ENCODE results near the gene SPSB2.

SPSB2 gene, protein sequence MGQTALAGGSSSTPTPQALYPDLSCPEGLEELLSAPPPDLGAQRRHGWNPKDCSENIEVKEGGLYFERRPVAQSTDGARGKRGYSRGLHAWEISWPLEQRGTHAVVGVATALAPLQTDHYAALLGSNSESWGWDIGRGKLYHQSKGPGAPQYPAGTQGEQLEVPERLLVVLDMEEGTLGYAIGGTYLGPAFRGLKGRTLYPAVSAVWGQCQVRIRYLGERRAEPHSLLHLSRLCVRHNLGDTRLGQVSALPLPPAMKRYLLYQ

DNA sequence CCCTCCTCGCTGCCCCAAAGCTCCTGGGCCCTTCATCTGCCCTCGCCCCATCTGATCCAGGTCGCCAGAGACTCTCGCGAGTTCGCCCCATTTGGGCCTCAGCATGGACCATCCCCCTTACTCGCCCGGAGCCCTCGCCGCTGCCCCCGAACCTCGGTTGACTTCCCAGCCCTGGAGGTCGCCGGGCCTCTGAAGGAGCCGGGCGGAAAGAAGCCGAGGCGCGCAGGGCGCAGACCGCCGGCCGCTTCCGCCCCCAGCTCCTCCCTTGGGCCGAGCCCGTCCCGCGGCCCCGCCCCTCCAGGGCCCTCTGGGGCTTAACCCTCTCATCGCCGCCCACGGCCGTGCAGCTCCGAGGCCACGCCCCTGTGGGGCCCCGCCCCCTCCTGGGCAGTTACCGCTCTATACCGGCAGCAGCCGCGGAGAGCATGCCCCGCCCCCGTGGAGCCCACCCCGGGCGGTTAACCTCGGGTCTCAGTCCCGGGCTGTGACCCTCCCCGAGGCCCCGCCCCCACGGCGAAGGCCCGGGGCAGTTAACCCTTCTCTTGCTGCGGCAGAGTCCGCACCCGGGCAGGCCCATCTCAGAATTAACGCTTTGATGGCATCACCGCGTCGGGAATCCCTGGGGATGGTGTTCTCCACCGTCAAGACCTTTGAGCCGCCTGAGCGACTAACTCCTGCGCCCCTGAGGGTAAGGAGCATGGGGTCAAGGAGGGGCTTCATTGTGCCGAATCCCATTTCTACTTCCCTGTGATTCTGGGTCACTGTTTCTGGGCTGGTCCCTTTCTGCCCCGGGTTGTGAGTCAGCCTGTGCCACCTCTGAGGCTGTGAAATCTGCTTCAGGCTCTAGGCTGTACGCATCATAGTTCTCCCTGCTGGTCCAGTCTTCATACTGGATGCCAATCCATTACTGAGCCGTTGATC lies at the start of gene SPSB2:
SPSB2 (minus strand) TSS at position 210 of the 921 bp plus-strand sequence. CDS start 402 bp downstream, outside the sequence.
- TF ChIP-seq, protein P1, sequence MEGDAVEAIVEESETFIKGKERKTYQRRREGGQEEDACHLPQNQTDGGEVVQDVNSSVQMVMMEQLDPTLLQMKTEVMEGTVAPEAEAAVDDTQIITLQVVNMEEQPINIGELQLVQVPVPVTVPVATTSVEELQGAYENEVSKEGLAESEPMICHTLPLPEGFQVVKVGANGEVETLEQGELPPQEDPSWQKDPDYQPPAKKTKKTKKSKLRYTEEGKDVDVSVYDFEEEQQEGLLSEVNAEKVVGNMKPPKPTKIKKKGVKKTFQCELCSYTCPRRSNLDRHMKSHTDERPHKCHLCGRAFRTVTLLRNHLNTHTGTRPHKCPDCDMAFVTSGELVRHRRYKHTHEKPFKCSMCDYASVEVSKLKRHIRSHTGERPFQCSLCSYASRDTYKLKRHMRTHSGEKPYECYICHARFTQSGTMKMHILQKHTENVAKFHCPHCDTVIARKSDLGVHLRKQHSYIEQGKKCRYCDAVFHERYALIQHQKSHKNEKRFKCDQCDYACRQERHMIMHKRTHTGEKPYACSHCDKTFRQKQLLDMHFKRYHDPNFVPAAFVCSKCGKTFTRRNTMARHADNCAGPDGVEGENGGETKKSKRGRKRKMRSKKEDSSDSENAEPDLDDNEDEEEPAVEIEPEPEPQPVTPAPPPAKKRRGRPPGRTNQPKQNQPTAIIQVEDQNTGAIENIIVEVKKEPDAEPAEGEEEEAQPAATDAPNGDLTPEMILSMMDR (conservative IDR thresholded peaks at IDR 0.05) = no peak
- peak; percentile 6; the same call in 1 of the 2 replicates for TF ChIP-seq ZFX (IDR thresholded peaks at IDR 0.05)
- H3K27ac ChIP-seq = peak within 1 kb of the TSS; percentile 67

DNA sequence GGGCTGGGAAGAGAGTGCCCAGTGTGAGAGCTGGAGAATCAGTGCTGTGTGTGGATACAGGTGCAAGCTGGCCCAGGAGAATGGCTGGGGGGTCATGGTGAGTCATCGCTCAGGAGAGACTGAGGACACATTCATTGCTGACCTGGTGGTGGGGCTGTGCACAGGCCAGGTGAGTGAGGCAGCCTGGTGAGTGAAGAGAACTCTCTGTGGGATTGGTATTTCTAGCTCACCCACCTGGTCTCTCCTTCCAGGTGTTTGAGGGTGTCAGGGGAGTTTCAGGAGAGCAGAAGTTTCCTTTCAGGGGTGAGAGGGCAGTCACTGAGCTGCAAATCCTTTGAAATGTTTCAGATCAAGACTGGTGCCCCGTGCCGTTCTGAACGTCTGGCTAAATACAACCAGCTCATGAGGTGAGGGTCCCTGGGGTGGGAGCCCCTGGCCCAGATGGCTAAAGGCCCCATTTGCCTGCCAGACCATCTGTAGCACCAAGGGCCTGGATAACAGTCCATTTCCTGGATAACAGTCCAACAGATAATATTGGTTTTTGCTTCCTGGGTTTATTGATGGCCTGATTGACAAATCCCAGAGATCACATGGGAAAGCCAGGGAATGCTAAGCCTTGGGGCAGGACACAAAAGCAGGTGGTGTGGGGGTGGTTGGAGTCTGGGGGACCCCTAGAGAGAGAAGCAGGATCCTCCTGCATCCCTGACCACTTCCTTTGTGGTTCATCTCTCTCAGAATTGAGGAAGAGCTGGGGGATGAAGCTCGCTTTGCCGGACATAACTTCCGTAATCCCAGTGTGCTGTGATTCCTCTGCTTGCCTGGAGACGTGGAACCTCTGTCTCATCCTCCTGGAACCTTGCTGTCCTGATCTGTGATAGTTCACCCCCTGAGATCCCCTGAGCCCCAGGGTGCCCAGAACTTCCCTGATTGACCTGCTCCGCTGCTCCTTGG lies 49.2 kb upstream of the SPSB2 start:
- no peak overlapping the region for H3K27ac ChIP-seq
- TF ChIP-seq ZFX (IDR thresholded peaks at IDR 0.05) = no peak
- TF ChIP-seq, protein P1 (conservative IDR thresholded peaks at IDR 0.05) = no peak

DNA sequence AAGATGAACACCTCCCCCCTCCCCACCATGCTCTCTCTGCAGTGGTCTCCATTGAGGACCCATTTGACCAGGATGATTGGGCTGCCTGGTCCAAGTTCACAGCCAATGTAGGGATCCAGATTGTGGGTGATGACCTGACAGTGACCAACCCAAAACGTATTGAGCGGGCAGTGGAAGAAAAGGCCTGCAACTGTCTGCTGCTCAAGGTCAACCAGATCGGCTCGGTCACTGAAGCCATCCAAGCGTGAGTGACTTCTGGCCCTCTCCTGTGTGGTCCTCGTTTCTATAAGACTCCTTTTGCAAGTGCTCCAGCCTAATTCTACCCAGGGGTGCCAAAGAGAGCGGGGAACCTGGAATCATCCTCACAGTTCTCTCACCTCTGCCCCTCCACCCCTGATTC lies 48.4 kb upstream of the SPSB2 start:
- TF ChIP-seq, protein P1 (conservative IDR thresholded peaks at IDR 0.05) = no peak
- no peak for TF ChIP-seq ZFX (IDR thresholded peaks at IDR 0.05)
- H3K27ac ChIP-seq = no peak overlapping the region

DNA sequence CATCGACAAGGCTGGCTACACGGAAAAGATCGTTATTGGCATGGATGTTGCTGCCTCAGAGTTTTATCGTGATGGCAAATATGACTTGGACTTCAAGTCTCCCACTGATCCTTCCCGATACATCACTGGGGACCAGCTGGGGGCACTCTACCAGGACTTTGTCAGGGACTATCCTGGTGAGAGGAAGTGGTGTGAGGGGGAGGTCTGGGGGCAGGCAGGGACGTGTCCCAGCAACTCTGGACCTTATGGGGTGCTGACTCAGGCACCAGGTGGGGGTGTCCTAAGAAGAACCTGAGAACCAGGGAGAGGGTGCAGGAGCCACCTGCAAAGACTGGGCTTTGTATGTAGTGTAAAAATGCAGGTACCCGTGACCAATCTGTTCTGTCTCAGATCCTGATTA lies 46.5 kb upstream of the SPSB2 start:
- TF ChIP-seq, protein P1 (conservative IDR thresholded peaks at IDR 0.05) = no peak

DNA sequence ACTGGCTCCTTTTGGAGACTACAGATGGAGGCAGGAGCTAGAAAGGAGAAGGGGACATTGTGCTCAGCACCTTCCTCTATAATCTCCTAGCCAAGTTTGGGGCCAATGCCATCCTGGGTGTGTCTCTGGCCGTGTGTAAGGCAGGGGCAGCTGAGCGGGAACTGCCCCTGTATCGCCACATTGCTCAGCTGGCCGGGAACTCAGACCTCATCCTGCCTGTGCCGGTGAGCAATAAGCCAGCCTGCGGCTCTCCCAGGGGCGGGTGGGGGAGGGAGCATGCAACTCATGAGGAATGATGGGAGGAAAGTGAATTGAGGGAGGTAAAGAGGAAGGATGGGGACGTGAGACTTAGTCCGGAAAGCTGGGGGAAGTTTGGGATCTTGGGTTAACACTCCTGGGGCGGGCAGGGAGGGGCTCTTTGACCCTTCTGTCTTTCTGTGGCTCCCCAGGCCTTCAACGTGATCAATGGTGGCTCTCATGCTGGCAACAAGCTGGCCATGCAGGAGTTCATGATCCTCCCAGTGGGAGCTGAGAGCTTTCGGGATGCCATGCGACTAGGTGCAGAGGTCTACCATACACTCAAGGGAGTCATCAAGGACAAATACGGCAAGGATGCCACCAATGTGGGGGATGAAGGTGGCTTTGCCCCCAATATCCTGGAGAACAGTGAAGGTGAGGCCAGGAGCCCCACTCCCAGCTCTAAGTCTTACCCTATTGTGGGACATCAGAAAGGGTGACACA lies 44.6 kb upstream of the SPSB2 start:
- no peak overlapping the region for H3K27ac ChIP-seq
- no peak for TF ChIP-seq ZFX (IDR thresholded peaks at IDR 0.05)
- TF ChIP-seq, protein P1 (conservative IDR thresholded peaks at IDR 0.05) = no peak

More for the DNA sequence above, 46.5 kb upstream of the SPSB2 start:
- no peak overlapping the region for H3K27ac ChIP-seq

DNA sequence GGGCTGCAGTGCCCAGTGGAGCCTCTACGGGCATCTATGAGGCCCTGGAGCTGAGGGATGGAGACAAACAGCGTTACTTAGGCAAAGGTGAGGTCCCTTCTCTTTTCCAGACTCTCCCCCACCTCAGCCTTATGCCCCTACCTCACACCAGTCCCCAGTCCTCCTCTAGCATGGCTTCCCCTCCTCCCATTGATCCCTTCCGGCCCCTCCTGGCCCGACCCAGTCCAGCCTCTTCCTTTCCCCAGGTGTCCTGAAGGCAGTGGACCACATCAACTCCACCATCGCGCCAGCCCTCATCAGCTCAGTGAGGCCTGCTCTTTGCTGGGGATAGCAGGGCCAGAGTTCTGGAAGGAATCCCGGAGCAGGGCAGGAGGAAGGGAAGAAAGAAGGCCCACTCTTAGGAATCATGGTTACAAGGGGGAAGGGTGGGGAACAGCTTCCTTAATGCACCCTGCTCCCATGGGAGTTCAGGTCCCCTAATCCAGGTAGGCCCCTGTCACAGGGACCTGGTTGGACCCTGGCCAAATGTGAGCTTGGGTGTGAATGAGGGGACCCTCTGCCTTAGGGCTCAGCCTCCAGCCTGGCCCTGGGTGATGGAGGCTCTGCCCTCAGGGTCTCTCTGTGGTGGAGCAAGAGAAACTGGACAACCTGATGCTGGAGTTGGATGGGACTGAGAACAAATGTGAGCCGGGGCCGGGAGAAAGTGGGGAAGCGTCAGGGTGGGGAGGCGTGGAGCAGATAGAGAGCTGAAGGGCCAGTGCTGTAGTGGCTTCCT lies 43.5 kb upstream of the SPSB2 start:
- no peak for TF ChIP-seq ZFX (IDR thresholded peaks at IDR 0.05)
- TF ChIP-seq, protein P1 (conservative IDR thresholded peaks at IDR 0.05) = no peak
- H3K27ac ChIP-seq = no peak overlapping the region

All from C4-2B (cell line).